Lower lobe of right lung (tissue), 2 donors: Measurements from ENCODE around the gene GUCY2C. TPM values are rescaled to one million over a fixed set of nuclear protein-coding genes. Genes with fewer than 3 reads are reported as not detected.

ENCODE experiments used
- ATAC-seq, 2 donors: fragments of 200-7000 bp; cut with Tn5 transposase; one replicate each; pipeline ENCODE4 v1.9.1; 2020 to 2022; ENCODE audit warnings: mild to moderate bottlenecking in 2 of 2, moderate library complexity in 2 of 2
- DNase-seq: peaks from one replicate; pipeline ENCODE4 v3.0.0-alpha.2; 2020
- H3K27ac ChIP-seq: fragments of 200-600 bp; one replicate; pipeline ENCODE4 v1.8.0; 2022
- H3K27me3 ChIP-seq: fragments of 200-600 bp; one replicate; pipeline ENCODE4 v1.8.0; 2022; ENCODE audit warnings: low read depth
- H3K36me3 ChIP-seq: fragments of 200-600 bp; one replicate; pipeline ENCODE4 v1.8.0; 2022; ENCODE audit warnings: mild to moderate bottlenecking
- H3K4me1 ChIP-seq: fragments of 200-600 bp; one replicate; pipeline ENCODE4 v1.8.0; 2022
- H3K4me3 ChIP-seq: fragments of 200-600 bp; one replicate; pipeline ENCODE4 v1.8.0; 2022; ENCODE audit warnings: mild to moderate bottlenecking
- H3K9me3 ChIP-seq: fragments of 200-600 bp; one replicate; pipeline ENCODE4 v1.8.0; 2022
- CTCF ChIP-seq: fragments of 200-600 bp; IDR thresholded peaks from one replicate; pipeline ENCODE4 v1.8.0; 2022; ENCODE audit warnings: antibody characterized with exemption, mild to moderate bottlenecking
- intact Hi-C: fragments of 100-400 bp; cut with DNase I; formaldehyde crosslinking; loops from one replicate; pipeline ENCODE4 v1.11.0; 2022
- total RNA-seq: library from RNA; stranded (reverse); fragmentation: NEBNext Ultra II Directional; extraction: Animal tissue kit (Norgen Biotek cat#: 25700); gene quantifications from one replicate; pipeline ENCODE4 v1.2.1, GENCODE V29; 2021
- donor health status: DM: no; HTN: yes; CAD: no; lungs with severe emphysema.

The GUCY2C gene
- total RNA-seq, 1 donor from 2014 or later, result not detected

GRCh38 chr12:14664434-14665023, 31.9 kb downstream of the GUCY2C start:
- H3K4me1 ChIP-seq, result no peaks in the 10 kb centered on the region
- no peak overlapping the region for H3K27ac ChIP-seq
- DNase-seq, result no peak
- ATAC-seq, result peak; percentile 64 to 70
- intact Hi-C loops, result no loop called here
- TF ChIP-seq CTCF, result peak; percentile 59
- H3K27me3 ChIP-seq, result no peaks in the 10 kb centered on the region
- no peaks in the 10 kb centered on the region for H3K36me3 ChIP-seq
- H3K9me3 ChIP-seq, result no peaks in the 10 kb centered on the region
- H3K4me3 ChIP-seq, result no peak overlapping the region

GRCh38 chr12:14663002-14663401, 33.4 kb downstream of the GUCY2C start:
- DNase-seq (no peak), ATAC-seq (no peak)
- Histone ChIP-seq H3K4me1 (no peaks in the 10 kb centered on the region), H3K36me3 (no peaks in the 10 kb centered on the region), H3K27ac (no peak overlapping the region), H3K4me3 (no peak overlapping the region), H3K9me3 (no peaks in the 10 kb centered on the region), H3K27me3 (no peaks in the 10 kb centered on the region)
- intact Hi-C loops, result no loop called here
- TF ChIP-seq CTCF, result no peak

GRCh38 chr12:14656846-14657245, 39.6 kb downstream of the GUCY2C start:
- ATAC-seq, result no peak
- intact Hi-C loops, result no loop called here

GRCh38 chr12:14655284-14655683, 41.1 kb downstream of the GUCY2C start:
- no peaks in the 10 kb centered on the region for H3K36me3 ChIP-seq
- intact Hi-C loops, result no loop called here
- no peak for TF ChIP-seq CTCF

More at GRCh38 chr12:14656846-14657245, 39.6 kb downstream of the GUCY2C start:
- DNase-seq, result no peak
- Histone ChIP-seq H3K27ac (no peak overlapping the region), H3K4me3 (no peak overlapping the region), H3K36me3 (no peaks in the 10 kb centered on the region), H3K4me1 (no peaks in the 10 kb centered on the region), H3K9me3 (no peaks in the 10 kb centered on the region), H3K27me3 (no peaks in the 10 kb centered on the region)
- TF ChIP-seq CTCF, result no peak

GRCh38 chr12:14654842-14655241, 41.6 kb downstream of the GUCY2C start:
- H3K4me3 ChIP-seq, result no peak overlapping the region
- intact Hi-C loops, result no loop called here
- no peaks in the 10 kb centered on the region for H3K27me3 ChIP-seq
- no peaks in the 10 kb centered on the region for H3K36me3 ChIP-seq
- ATAC-seq (no peak), DNase-seq (no peak)
- no peak overlapping the region for H3K27ac ChIP-seq
- H3K9me3 ChIP-seq, result no peaks in the 10 kb centered on the region
- no peaks in the 10 kb centered on the region for H3K4me1 ChIP-seq
- no peak for TF ChIP-seq CTCF

More at GRCh38 chr12:14655284-14655683, 41.1 kb downstream of the GUCY2C start:
- DNase-seq (no peak), ATAC-seq (no peak)
- no peaks in the 10 kb centered on the region for H3K4me1 ChIP-seq
- H3K4me3 ChIP-seq, result no peak overlapping the region
- no peaks in the 10 kb centered on the region for H3K27me3 ChIP-seq
- no peaks in the 10 kb centered on the region for H3K9me3 ChIP-seq
- no peak overlapping the region for H3K27ac ChIP-seq
